Hepatocyte (in vitro differentiated cells): ENCODE results near the gene MPZL1. TPM values are rescaled to one million over a fixed set of nuclear protein-coding genes. Genes with fewer than 3 reads are reported as not detected.

Experiments used
- DNase-seq: peaks from one replicate; pipeline ENCODE4 v3.0.0-alpha.2; 2016; ENCODE audit warnings: low spot score
- H2AFZ ChIP-seq: fragments of 200-600 bp; sonication (generic); 2 replicates; pipeline ENCODE4 v1.6.0; 2016; ENCODE audit warnings: antibody characterized with exemption, mild to moderate bottlenecking
- H3K27ac ChIP-seq: fragments of 200-600 bp; sonication (generic); 2 replicates; pipeline ENCODE4 v1.5.1; 2016; ENCODE audit warnings: mild to moderate bottlenecking
- H3K27me3 ChIP-seq: fragments of 200-600 bp; sonication (generic); 2 replicates; pipeline ENCODE4 v1.6.1; 2016
- H3K36me3 ChIP-seq: fragments of 200-600 bp; sonication (generic); replicated peaks from 2 replicates; pipeline ENCODE4 v1.5.1; 2016; ENCODE audit warnings: low read depth; ENCODE audit not compliant: insufficient read depth
- H3K4me1 ChIP-seq: fragments of 200-600 bp; sonication (generic); 2 replicates; pipeline ENCODE4 v1.5.1; 2016; ENCODE audit warnings: mild to moderate bottlenecking, moderate library complexity; ENCODE audit not compliant: insufficient read depth
- H3K4me2 ChIP-seq: fragments of 200-600 bp; sonication (generic); 2 replicates; pipeline ENCODE4 v1.6.0; 2016
- H3K4me3 ChIP-seq: fragments of 200-600 bp; sonication (generic); 2 replicates; pipeline ENCODE4 v1.5.1; 2016; ENCODE audit warnings: mild to moderate bottlenecking
- H3K79me2 ChIP-seq: fragments of 200-600 bp; sonication (generic); 2 replicates; pipeline ENCODE4 v1.6.0; 2017; ENCODE audit warnings: mild to moderate bottlenecking
- H3K9me2 ChIP-seq: fragments of 200-600 bp; sonication (generic); replicated peaks from 2 replicates; pipeline ENCODE4 v1.6.0; 2017; ENCODE audit warnings: mild to moderate bottlenecking; ENCODE audit not compliant: insufficient read depth
- H3K9me3 ChIP-seq: fragments of 200-600 bp; sonication (generic); 2 replicates; pipeline ENCODE4 v1.5.1; 2016; ENCODE audit warnings: low read depth, mild to moderate bottlenecking
- H4K20me1 ChIP-seq: fragments of 200-600 bp; sonication (generic); 2 replicates; pipeline ENCODE4 v1.6.0; 2016; ENCODE audit warnings: mild to moderate bottlenecking; ENCODE audit not compliant: insufficient read depth, poor library complexity, severe bottlenecking
- EZH2 ChIP-seq: fragments of 200-600 bp; sonication (generic); IDR thresholded peaks from 2 replicates; pipeline ENCODE4 v1.6.1; 2016; ENCODE audit warnings: antibody characterized with exemption, mild to moderate bottlenecking, borderline replicate concordance
- EZH2phosphoT487 ChIP-seq: fragments of 200-600 bp; sonication (generic); IDR thresholded peaks from one replicate; pipeline ENCODE4 v1.6.1; 2018; ENCODE audit warnings: antibody characterized with exemption, mild to moderate bottlenecking, low read depth, moderate library complexity; ENCODE audit not compliant: unreplicated experiment, severe bottlenecking
- WGBS: methylation state at CpG from one replicate; pipeline ENCODE4 v1.1.6; 2016; ENCODE audit warnings: low lambda C conversion rate; ENCODE audit errors: missing lambda C conversion rate; 5-methylcytosine and 5-hydroxymethylcytosine counted together
- polyA plus RNA-seq: library from polyadenylated mRNA; unstranded; fragments of >200 nt; fragmentation: Nextera tagmentation; extraction: Ambion mirVana; gene quantifications from 2 replicates; pipeline ENCODE4 v1.2.1, GENCODE V29; 2016
- total RNA-seq: library from RNA; depleted of rRNA; stranded (reverse); fragments of >200 nt; gene quantifications from 2 replicates; pipeline ENCODE4 v1.2.3, GENCODE V29; 2014
- TF ChIP-seq, protein P1 (sequence below): fragments of 200-600 bp; sonication (generic); IDR thresholded peaks from 2 replicates; pipeline ENCODE4 v1.5.1; 2016; ENCODE audit warnings: antibody characterized with exemption, mild to moderate bottlenecking; ENCODE audit not compliant: poor library complexity

The MPZL1 gene
- total and polyA plus RNA-seq, 2 experiments from 2014 or later = 176 to 245 TPM

GRCh38 chr1:167683641-167684502 is 37.9 kb upstream of the MPZL1 start:
- no peak for TF ChIP-seq EZH2
- TF ChIP-seq, protein P1, sequence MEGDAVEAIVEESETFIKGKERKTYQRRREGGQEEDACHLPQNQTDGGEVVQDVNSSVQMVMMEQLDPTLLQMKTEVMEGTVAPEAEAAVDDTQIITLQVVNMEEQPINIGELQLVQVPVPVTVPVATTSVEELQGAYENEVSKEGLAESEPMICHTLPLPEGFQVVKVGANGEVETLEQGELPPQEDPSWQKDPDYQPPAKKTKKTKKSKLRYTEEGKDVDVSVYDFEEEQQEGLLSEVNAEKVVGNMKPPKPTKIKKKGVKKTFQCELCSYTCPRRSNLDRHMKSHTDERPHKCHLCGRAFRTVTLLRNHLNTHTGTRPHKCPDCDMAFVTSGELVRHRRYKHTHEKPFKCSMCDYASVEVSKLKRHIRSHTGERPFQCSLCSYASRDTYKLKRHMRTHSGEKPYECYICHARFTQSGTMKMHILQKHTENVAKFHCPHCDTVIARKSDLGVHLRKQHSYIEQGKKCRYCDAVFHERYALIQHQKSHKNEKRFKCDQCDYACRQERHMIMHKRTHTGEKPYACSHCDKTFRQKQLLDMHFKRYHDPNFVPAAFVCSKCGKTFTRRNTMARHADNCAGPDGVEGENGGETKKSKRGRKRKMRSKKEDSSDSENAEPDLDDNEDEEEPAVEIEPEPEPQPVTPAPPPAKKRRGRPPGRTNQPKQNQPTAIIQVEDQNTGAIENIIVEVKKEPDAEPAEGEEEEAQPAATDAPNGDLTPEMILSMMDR = no peak
- no peak for TF ChIP-seq EZH2phosphoT487
- Histone ChIP-seq H3K9me2 (no peaks in the 10 kb centered on the region), H2AFZ (no peak overlapping the region), H3K4me1 (no peaks in the 10 kb centered on the region), H3K27ac (no peak overlapping the region), H3K27me3 (no peaks in the 10 kb centered on the region), H3K4me2 (no peak overlapping the region), H3K4me3 (no peak overlapping the region), H3K36me3 (no peaks in the 10 kb centered on the region), H3K9me3 (no peaks in the 10 kb centered on the region), H4K20me1 (no peaks in the 10 kb centered on the region), H3K79me2 (no peaks in the 10 kb centered on the region)
- peak; percentile 20 for DNase-seq
- WGBS = 52% methylated on average over 15 of the region's 15 CpGs

DNA sequence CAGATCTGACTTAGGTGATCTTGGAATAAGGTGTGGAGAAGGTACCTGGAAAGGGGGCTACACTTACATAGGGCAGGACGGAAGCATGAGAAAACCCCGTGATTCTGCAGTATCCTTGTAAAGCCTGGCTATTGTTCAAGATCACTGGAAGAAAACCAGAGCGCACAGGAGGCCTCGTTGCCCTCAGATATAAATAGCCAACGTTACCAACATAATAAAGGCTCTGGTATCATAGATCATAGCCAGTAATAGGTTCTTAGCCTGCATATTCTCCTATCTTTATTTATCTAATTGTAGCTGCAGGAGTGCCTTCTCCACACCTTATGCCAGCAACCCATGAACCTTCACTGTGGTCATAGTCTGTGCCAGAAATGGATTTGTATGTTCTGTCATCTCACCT is 35.9 kb upstream of the MPZL1 start:
- Histone ChIP-seq H3K4me3 (no peak overlapping the region), H2AFZ (no peak overlapping the region), H3K27ac (no peak overlapping the region), H3K9me3 (no peaks in the 10 kb centered on the region), H3K4me1 (no peaks in the 10 kb centered on the region), H3K27me3 (no peaks in the 10 kb centered on the region), H4K20me1 (no peaks in the 10 kb centered on the region), H3K9me2 (no peaks in the 10 kb centered on the region), H3K4me2 (no peak overlapping the region), H3K79me2 (no peaks in the 10 kb centered on the region), H3K36me3 (no peaks in the 10 kb centered on the region)
- no peak for DNase-seq
- 73% methylated on average over 5 of the region's 5 CpGs for WGBS
- TF ChIP-seq EZH2 (no peak), EZH2phosphoT487 (no peak)
- TF ChIP-seq, protein P1 = no peak

DNA sequence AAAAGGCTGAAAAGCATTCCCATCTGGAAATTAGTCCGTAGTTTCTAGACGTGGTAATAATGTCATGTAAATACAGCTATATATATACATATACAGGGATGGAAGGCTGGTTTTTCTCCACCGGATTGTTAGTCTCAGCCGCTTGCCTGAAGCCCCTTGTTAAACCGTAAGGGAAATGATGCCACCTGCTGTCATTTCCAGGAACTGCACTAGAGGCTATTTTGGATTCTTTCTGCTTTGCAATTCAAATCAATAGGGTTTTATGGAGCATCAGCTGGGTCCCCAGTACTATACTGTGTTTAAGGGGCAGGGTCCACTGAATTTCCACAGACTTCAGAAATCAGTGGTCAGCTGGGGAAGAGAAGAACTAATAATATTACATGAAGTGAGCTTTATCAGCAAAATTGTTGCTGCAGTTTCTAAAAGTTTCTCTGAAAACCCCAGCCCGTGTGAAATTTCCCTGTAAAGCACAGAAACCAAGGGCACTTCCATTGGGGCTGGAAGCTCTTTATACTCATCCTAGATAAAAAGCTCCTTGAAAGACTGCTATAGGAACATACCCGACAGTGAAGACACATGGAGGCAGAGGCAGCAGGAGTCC is 33.8 kb upstream of the MPZL1 start:
- H3K27ac ChIP-seq = no peak overlapping the region
- no peak overlapping the region for H3K4me2 ChIP-seq

More for the DNA sequence above, 33.8 kb upstream of the MPZL1 start:
- 25% methylated on average over 7 of the region's 7 CpGs for WGBS
- no peaks in the 10 kb centered on the region for H4K20me1 ChIP-seq
- H3K4me3 ChIP-seq = no peak overlapping the region
- no peaks in the 10 kb centered on the region for H3K27me3 ChIP-seq
- H3K9me3 ChIP-seq = no peaks in the 10 kb centered on the region
- no peaks in the 10 kb centered on the region for H3K4me1 ChIP-seq
- peak; percentile 88 for DNase-seq
- no peaks in the 10 kb centered on the region for H3K36me3 ChIP-seq
- no peak for TF ChIP-seq EZH2phosphoT487
- TF ChIP-seq EZH2 = no peak
- TF ChIP-seq, protein P1 = peak; percentile 94
- H3K79me2 ChIP-seq = no peaks in the 10 kb centered on the region
- H3K9me2 ChIP-seq = no peaks in the 10 kb centered on the region
- H2AFZ ChIP-seq = no peak overlapping the region
